GM18507 (cell line): ENCODE results near the gene EFR3B.
"Not testable (repeated sequence)": the region's sequence is repeated elsewhere in the genome, so short reads cannot be mapped to it uniquely, and the experiment has no call there.

Source experiments
- DNase-seq: peaks from one replicate; pipeline ENCODE4 v3.0.0; 2011; ENCODE audit warnings: low read depth; ENCODE audit not compliant: insufficient read length; ENCODE audit errors: extremely low spot score
- FAIRE-seq: peaks from 2 replicates; lab custom pipeline; 2011; peaks lifted over from hg19 to GRCh38; lab: Jason Lieb, UNC

The EFR3B gene

DNA sequence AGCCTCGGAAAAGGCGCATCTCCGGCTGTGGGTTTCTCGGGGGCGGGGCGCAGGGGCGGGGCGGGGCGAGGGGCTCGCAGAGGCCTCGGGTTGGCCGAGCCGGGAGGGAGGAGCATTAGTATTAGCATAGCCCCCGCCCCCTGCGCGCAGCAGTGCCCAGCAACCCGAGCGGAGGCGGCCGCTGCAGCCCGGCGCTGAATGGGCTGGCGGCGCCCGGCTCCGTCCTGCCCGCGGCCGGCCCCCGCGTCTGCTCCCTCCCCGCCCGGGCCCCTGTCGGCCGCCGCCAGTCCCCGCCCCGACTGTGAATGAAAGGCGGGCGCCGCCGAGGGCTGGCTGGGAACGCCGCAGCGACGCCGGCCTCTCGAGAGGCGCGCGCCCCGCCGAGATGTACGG lies at the start of gene EFR3B:
TSS of gene EFR3B (plus strand) at position 149 of the 393 bp plus-strand sequence. CDS start at position 386, 237 bp downstream.
- FAIRE-seq (peak; percentile 81), DNase-seq (peak; percentile 92)

GRCh38 chr2:24993406-24994145 lies 48.3 kb upstream of the EFR3B start:
- DNase-seq (no peak), FAIRE-seq (no peak)

DNA sequence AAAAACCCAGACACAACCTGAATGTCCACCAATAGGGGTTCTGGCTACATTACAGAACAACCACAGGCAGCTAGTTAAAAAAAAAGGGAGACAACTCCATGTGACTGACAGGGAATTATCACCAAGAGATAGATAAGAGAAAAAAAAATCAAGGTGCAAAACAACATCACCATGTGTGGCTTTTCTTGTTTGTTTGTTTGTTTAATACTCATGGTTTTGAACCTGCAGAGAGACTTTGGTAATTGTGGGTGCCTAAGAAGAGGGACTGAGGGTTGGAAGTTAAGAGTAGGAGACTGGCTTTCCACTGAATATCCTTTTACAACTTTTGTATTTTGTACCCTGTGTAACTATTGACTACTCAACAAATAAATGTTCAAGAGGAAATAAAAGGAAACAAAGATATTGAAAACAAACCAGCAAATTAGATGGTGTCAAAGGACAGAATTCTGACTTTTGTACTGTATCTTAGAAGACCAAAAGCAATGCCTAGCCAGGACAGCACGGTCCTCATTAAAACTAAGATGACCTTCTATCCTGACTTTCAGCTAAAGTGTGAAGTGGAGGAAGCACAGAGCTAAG lies 47.6 kb upstream of the EFR3B start:
- FAIRE-seq (no peak), DNase-seq (no peak)

DNA sequence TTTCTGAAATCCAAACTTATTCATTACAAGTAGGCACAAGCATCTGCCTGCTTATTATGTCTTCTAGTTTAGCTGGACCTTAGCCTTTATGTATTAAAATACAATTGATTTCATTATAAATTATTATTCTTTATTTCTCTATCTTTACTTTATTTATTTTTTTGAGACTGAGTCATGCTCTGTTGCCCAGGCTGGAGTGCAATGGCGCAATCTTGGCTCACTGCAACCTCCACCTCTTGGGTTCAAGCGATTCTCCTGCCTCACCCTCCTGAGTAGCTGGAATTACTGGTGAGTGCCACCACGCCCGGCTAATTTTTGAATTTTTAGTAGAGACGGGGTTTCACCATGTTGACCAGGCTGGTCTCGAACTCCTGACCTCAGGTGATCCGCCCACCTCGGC lies 42.8 kb upstream of the EFR3B start:
- not testable (repeated sequence) for FAIRE-seq, DNase-seq

GRCh38 chr2:25000036-25000435 lies 41.8 kb upstream of the EFR3B start:
- DNase-seq (no peak), FAIRE-seq (no peak)

GRCh38 chr2:25000503-25001324 lies 41.2 kb upstream of the EFR3B start:
- no peak for DNase-seq
- no peak for FAIRE-seq

DNA sequence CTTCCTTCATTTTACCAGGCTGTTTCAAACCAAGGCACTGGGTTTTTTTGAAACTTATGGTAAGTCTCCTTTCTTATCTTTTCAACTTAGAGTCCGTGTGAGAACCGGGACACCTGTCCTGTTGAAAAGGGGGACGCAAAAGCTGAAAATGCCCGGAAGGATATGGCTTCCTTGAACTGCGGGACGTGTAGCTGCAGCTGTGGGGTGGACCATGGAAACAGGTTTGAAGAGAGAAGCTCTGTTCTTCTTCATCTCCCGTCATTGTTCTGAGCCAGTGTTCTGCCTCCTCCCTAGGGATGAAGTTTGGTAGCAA lies 40.6 kb upstream of the EFR3B start:
- FAIRE-seq, result no peak
- no peak for DNase-seq

- FAIRE-seq, result no peak
These were observed 39.8 kb upstream of the EFR3B start for GRCh38 chr2:25002066-25002465.

DNA sequence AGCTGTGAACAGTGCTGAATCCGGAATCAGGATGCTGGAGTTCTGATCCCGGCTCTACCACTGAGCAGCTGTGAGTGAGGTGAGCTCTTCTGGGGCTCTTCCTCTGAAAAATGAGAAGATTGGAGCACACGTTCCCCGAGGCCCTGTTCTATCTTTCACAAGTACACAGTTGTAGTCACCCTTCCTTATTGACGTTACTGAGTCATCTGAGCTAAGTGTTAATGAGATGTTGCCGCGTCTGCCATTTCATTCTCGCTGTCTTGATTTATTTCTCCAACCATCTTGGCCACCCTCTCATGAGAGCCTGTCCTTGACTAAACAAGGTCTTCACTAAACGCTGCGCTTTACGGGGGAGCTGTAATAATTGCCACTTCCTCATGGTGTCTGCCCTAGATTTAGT lies 31.9 kb upstream of the EFR3B start:
- FAIRE-seq, result no peak
- no peak for DNase-seq

More at GRCh38 chr2:25002066-25002465, 39.8 kb upstream of the EFR3B start:
- no peak for DNase-seq

DNA sequence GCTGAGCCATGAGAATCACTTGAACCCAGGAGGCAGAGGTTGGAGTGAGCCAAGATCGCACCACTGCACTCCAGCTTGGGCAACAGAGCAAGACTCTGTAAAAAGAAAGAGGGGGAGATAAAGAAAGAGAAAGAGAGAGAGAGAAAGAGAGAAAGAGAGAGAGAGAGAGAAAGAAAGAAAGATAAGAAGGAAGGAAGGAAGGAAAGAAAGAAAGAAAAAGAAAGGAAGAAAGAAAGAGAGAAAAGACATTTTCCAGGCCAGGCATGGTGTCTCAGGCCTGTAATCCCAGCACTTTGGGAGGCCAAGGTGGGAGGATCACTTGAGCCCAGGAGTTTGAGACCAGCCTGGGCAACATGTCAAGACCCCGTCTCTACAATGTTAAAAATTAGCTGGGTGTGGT lies 30.5 kb upstream of the EFR3B start:
- not testable (repeated sequence) for FAIRE-seq, DNase-seq

DNA sequence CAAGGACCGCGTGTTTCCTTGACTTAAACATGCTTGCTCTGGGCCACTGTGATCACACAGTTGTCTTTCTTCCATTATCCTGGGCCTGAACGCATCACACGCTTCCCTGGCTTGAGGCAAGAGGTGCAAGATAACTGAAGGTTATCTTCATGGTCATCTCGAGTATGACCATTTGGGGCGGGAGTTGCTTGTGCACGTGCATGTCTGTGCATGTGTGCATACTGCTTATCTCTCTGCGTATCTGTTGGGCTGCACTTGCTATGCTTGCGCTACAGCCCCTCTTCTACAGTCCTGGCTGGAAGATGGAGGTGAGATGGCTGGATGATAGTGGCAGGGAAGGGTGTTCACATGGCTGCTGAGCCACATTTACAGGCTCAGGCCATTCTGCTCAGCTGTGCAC lies 27.2 kb upstream of the EFR3B start:
- no peak for DNase-seq
- FAIRE-seq, result no peak

DNA sequence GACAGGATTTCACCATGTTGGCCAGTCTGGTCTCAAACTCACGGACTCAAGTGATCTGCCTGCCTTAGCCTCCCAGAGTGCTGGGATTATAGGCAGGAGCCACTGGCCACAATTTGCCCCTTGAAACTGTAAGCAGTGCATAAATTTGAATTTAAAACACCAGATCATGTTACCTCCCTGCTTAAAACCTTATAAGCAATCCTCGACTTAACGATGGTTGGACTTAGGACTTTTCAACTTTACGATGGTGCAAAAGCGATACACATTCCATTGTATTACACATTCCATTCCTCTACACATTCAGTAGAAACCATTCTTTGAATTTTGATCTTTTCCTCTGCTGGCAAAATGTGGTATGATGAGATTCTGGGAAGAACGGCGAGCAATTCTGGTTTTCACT lies 23.2 kb upstream of the EFR3B start:
- no peak for DNase-seq
- no peak for FAIRE-seq

GRCh38 chr2:25021791-25022362 lies 20.0 kb upstream of the EFR3B start:
- DNase-seq (no peak), FAIRE-seq (no peak)

DNA sequence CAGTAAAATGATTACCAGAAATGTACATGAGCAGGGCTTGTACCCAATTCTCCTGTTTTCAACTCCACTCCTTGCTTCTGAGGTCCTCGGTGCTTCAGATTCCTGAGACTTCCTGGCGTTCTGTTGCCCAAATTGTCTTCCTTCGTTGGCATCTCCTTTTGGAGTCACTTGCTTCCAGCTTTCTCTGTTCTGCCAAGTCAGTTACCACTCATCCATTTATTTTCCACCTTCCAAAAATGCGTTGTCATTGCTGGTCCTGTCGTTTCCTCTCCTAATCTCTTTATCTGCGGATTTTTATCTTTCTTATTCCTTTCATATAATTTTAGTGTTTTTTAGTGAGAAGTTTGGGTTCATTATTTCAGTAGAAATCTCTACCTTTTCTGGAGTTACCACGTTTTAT lies 18.5 kb upstream of the EFR3B start:
- FAIRE-seq (no peak), DNase-seq (no peak)

GRCh38 chr2:25025229-25026007 lies 16.5 kb upstream of the EFR3B start:
- DNase-seq (no peak), FAIRE-seq (no peak)

DNA sequence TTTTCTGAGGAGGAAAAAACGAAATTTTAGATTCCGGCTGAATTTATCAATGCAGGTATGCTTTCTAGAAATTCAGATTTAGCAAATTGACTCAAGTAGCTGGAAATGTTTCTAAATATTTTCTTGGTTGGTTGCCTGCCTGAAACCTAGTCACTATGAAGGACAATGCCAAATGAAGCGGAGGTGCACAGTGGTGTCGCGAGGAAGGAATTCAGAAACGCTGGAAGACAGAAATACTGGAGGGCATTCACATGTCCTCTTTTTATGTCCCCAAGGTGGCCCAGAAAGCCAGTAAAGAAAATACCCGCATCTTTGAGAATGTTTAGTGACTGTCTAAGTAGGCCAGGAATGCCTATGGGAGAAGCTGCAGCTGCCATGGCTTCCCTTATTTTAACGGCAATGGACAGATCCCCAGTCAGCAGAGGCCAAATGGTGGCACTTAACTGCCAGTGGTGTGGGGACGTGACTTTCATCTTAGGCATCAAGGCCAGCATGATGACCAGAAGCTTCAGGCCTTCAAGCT lies 15.8 kb upstream of the EFR3B start:
- DNase-seq (no peak), FAIRE-seq (no peak)

DNA sequence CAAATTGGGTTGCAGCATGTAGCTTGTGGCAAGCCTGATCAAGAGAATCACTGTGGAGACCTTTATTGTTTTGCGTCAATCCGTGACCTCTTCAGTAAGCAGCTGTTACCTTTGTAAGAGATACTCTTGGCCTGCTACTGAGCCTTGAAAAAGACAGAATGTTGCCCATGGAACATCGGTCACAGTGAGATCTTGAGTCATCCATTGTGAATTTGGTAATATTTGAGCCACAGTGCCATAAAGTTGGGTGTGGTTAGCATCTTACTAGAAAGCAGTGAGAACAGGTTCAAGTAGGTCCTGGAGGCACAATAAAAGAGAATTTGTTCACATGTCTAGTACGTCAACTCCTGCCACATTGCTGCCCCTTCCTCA lies 12.7 kb upstream of the EFR3B start:
- DNase-seq (no peak), FAIRE-seq (no peak)

DNA sequence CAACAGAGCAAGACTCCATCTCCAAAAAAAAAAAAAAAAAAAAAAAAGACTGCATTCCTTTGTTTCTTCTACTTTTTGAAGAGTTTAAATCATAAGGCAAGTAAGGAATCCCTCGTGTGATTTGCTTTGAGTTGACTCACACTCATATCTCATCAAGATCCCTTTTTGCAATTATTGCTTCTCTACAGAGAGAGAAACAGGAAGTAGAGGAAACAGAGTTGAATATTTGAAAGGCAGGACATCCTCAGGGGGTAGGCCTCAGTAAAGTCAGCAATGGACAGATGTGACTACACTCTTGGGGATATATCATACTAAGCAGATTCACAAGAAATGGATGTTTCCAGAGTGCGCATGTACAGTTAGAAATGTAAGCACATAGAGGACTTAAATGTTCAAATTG lies 11.2 kb upstream of the EFR3B start:
- no peak for FAIRE-seq
- DNase-seq, result no peak

DNA sequence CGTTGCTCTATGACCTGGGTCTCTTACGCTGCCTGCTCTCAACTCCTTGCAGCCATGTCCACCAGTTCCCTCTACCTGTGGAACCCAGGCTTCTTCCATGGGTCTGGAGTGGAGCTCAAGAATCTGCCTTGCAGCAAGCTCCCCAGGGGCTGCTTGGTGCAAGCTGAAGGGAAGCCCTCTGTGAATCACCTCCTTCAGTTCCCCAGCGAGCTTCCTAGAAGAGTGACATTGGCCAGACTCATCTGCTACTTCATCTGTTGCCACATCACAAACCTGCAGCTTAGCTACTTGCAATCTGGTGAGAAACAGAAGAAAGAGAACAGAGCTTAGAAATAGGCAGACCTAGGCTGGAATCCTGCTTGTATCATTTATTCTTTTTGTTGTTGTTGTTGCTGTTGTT lies 9.8 kb upstream of the EFR3B start:
- DNase-seq, result no peak
- no peak for FAIRE-seq
